SW 1271 (cell line): Measurements from ENCODE around the gene CSF2RB.

Experiments used
- DNase-seq, 2 experiments: peaks; one replicate each; lab custom pipeline; 2025; lab: John Stamatoyannopoulos, UW

Gene CSF2RB

GRCh38 chr22:36936362-36937116, 23.1 kb downstream of the CSF2RB start:
- no peak for DNase-seq

GRCh38 chr22:36937319-36938027, 24.0 kb downstream of the CSF2RB start:
- DNase-seq, result no peak

DNA sequence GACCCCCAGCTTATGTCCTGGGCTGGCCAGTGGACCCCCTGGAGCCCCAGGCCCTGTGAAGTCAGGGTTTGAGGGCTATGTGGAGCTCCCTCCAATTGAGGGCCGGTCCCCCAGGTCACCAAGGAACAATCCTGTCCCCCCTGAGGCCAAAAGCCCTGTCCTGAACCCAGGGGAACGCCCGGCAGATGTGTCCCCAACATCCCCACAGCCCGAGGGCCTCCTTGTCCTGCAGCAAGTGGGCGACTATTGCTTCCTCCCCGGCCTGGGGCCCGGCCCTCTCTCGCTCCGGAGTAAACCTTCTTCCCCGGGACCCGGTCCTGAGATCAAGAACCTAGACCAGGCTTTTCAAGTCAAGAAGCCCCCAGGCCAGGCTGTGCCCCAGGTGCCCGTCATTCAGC, 24.6 kb downstream of the CSF2RB start:
- DNase-seq, result no peak

GRCh38 chr22:36938886-36939285, 25.5 kb downstream of the CSF2RB start:
- DNase-seq, result no peak

GRCh38 chr22:36940676-36941075, 27.2 kb downstream of the CSF2RB start:
- DNase-seq, result no peak

GRCh38 chr22:36942556-36942955, 29.1 kb downstream of the CSF2RB start:
- no peak for DNase-seq

- DNase-seq, result no peak
Measured at GRCh38 chr22:36946421-36947158, 33.2 kb downstream of the CSF2RB start.

- no peak for DNase-seq
Measured at GRCh38 chr22:36948273-36949225, 35.1 kb downstream of the CSF2RB start.

DNA sequence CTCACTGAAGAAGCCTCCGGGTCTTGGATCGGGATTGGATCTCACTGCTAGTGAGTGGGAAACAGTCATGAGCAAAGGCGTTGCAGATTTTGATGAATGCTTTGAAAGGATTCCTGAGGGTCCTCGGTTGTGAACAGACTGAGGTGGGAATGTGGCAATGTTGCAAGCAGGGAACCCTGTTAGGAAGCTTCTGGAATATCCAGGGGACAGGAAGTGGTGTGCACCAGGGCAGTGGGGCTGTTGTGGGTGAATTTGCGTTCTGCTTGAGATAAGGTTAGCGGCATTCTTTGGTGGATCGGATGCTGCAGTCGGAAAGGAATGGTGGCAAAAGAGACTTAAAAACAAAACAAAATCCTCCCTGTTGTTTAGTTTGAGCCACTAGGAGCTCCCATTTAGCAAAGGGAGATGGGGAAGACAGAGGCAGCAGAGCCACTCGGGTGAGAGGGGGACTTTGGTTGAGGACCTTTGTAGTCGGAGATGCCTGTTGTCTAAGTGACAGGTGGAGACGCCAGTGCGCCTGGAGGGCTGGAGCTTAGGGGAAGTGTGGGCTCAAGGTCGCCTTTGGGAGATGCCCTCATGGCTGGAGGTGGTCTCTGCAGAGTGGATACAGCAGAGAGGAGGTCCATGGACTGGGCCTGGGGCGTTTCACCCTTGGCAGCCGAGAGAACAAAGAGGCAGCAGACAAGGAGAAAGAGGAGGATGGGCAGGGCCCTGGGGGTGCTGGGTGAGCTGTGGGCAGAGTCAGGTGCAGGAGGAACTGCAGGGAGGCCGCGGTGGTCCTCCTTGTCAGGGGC, 37.6 kb downstream of the CSF2RB start:
- DNase-seq, result no peak

DNA sequence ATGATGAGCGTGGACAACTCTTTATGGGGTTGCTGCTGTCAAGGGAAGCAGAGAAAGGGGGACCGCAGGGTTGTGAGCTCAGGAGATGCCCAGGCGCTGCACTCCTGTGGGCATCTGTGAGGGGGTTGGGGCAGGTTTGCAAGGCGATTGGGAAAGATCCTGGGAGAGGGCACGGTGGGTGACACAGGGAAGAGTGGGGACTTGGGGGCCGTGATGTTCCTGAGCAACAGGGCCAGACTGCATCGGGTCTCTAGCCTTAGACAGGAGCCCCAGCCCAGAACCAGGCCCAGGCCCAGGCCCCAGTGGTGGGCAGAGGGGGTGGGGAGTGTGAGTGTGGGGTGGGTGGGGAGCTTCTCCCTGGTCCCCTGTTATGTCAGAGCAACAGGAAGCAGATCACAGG, 38.3 kb downstream of the CSF2RB start:
- no peak for DNase-seq

- DNase-seq, result no peak
Measured at GRCh38 chr22:36953239-36954080, 40.0 kb downstream of the CSF2RB start.

- no peak for DNase-seq
Measured at GRCh38 chr22:36954251-36955014, 41.0 kb downstream of the CSF2RB start.

- DNase-seq, result no peak
Measured at GRCh38 chr22:36955691-36956090, 42.3 kb downstream of the CSF2RB start.

GRCh38 chr22:36958366-36958765, 44.9 kb downstream of the CSF2RB start:
- DNase-seq, result no peak

DNA sequence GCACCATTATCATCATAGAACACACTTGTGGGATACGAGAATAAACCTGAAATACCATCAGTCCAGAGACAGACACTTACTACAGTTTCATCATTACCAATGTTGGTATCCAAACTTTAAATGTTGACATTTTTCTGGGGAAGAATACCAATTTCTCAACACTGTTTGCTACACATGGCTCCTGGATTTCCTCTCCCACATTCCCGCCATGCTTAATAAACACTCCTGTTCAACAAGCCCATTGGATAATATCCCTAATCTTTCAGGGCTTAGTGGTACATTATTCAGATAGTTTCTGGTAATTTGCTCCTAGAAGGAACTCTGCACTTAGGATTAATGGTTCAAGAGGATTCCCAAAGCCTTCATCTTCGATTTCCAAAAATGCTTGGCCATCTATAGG, 48.2 kb downstream of the CSF2RB start:
- no peak for DNase-seq

DNA sequence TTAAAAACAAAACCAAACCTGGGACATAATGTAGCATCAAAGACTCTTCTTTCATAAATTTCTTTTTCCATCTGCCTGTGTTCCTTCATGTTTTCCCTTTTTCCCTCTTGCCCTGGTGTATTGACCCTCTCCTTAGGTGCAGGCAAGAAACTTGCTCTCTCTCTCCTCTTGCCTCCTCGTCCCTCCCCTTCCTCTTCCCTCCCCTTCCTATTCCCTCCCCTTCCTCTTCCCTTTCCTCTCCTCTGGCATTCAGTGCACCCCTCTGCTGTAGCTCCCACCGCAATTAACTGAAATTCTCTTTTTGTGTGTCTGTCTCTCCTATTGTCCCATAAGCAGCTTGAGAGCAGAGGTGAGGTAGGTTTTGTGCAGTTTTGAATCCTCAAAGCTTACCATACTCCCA, 49.9 kb downstream of the CSF2RB start:
- no peak for DNase-seq

GRCh38 chr22:36964106-36964505, 50.7 kb downstream of the CSF2RB start:
- no peak for DNase-seq

DNA sequence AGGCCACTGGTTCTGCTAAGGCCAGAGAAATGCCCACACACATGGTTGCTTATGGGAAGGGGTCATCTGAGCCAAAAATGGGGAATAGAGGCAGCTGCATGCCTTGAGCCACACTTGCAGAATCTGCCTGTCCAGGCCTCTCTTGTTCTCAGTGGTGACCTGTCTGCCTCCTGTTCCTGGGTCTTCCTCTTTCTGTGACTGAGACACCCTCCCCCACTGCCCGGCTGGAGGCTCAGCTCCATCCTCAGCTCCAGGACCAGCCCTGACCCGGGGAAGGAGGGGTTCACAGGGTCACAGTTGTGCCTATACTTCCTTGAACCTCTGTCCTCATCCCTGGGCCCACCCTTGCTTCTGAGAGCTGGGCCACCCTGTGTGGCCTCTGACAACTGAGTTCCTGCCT, 52.3 kb downstream of the CSF2RB start:
- DNase-seq, result no peak

- DNase-seq, result no peak
Measured at GRCh38 chr22:36966851-36967540, 53.6 kb downstream of the CSF2RB start.
